ENCODE measurements around the gene ZNF770. TPM values are rescaled to one million over a fixed set of nuclear protein-coding genes. Genes with fewer than 3 reads are reported as not detected.

Gene ZNF770
- total and polyA plus RNA-seq, 2 of the 4 experiments (the other 2 are of a cell fraction) = 9.4 to 26.5 TPM

GRCh38 chr15:34986326-34986725 lies 1.8 kb downstream of the ZNF770 start:
- Histone ChIP-seq H4K5ac (ENCODE audit: low read depth, low read length) (no peak overlapping the region), H2BK120ac (ENCODE audit: low read depth, low read length) (no peak overlapping the region), H3K4me3 (ENCODE audit: insufficient read depth, low read depth, low read length) (peak overlapping the region; percentile 4; the same call in 1 of the 2 replicates), H3K79me1 (ENCODE audit: low read depth in 1 of 2, low read length in 2 of 2) (peaks cover 5 to 28% of the 10 kb centered on the region in 2 experiments; a peak in 3 of 4 replicates), H2BK5ac (ENCODE audit: low read depth, low read length, poor library complexity, severe bottlenecking) (no peak overlapping the region), H3K36me3 (ENCODE audit: control insufficient read depth, insufficient read depth, low read length) (peaks cover 8% of the 10 kb centered on the region), H2BK15ac (ENCODE audit: low read depth, low read length) (no peak overlapping the region), H3K27me3 (ENCODE audit: control insufficient read depth, insufficient read depth, low read length) (no peaks in the 10 kb centered on the region), H3K9ac (ENCODE audit: low read depth, low read length) (0 out of 2 replicates have a peak overlapping the region, but pooled peaks have one; percentile 20), H3K4ac (ENCODE audit: low read depth, low read length) (no peak overlapping the region), H3K27ac (ENCODE audit: insufficient read depth, low read length) (no peak overlapping the region), H3K18ac (ENCODE audit: low read depth, low read length) (no peak overlapping the region), H3K4me1 (ENCODE audit: control insufficient read depth, insufficient read depth, low read length) (peaks cover 5% of the 10 kb centered on the region), H2BK20ac (ENCODE audit: low read depth, low read length) (no peak overlapping the region), H3K4me2 (ENCODE audit: low read depth, low read length) (peak overlapping the region; percentile 100), H3K9me3 (ENCODE audit: control insufficient read depth, insufficient read depth, low read length) (no peaks in the 10 kb centered on the region), H2AFZ (replicated peaks; ENCODE audit: low read length, poor library complexity) (no peak overlapping the region), H2AK5ac (ENCODE audit: low read depth, low read length) (no peak overlapping the region), H3K23ac (ENCODE audit: low read depth, low read length) (no peak overlapping the region), H4K91ac (ENCODE audit: insufficient read depth, low read depth, low read length) (no peak overlapping the region), H4K8ac (ENCODE audit: low read depth in 2 of 2, low read length in 2 of 2) (0 out of 4 replicates have a peak overlapping the region, but pooled peaks of 1 of the 2 experiments have one; percentile 12), H4K20me1 (ENCODE audit: insufficient read depth, low read length) (peaks cover 9% of the 10 kb centered on the region; the same call in 1 of the 2 replicates), H3K9me1 (ENCODE audit: insufficient read depth, low read length) (0 out of 2 replicates have a peak, but pooled peaks cover 2% of the 10 kb centered on the region), H3K56ac (ENCODE audit: extremely low read depth, insufficient read depth, low read length) (no peak overlapping the region), H2AK9ac (replicated peaks; ENCODE audit: low read depth, low read length, poor library complexity) (peak overlapping the region; percentile 25), H3K14ac (replicated peaks; ENCODE audit: low read depth, low read length) (no peak overlapping the region)
- POLR2A ChIA-PET (ENCODE audit: unreplicated experiment) = interaction anchor here (0.6 kb wide), 1 partner anchor 23 kb away, joined by 3 read pairs; no protein-coding TSS in a partner anchor
- CTCF ChIA-PET = interaction anchor here (0.6 kb wide), 1 partner anchor 8 kb away, joined by 3 read pairs; no protein-coding TSS in a partner anchor
- intact Hi-C loops (cut with micrococcal nuclease) (loop anchor here (5.0 kb wide), 1 partner anchor 81 kb away; no protein-coding TSS in a partner anchor), dilution Hi-C loops (cut with HindIII; ENCODE audit: low sequenced_read_pairs, unreplicated experiment) (no loop called here), in situ Hi-C loops (cut with MboI; ENCODE audit: low sequenced_read_pairs) (no loop called here)
- no CpG with 5 or more reads among the region's 1 CpG for WGBS, 2 experiments (ENCODE audit: extremely low coverage in 2 of 2, insufficient read length in 1 of 2)
- DNase-seq (no peak), ATAC-seq (ENCODE audit: low read depth) (no peak)
- no TSS peak for BruUV-seq (replicated peaks)
- no peak for TF ChIP-seq NFE2L2 (IDR thresholded peaks at IDR 0.05; ENCODE audit: low read depth, low read length)
- no peak for TF ChIP-seq POLR2A (IDR thresholded peaks at IDR 0.05; ENCODE audit: low read depth, low read length)
- no peak for TF ChIP-seq RAD21 (IDR thresholded peaks at IDR 0.05; ENCODE audit: low read length)
- no peak for TF ChIP-seq BHLHE40 (IDR thresholded peaks at IDR 0.05; ENCODE audit: low read depth, low read length)
- no peak for TF ChIP-seq SMC3 (IDR thresholded peaks at IDR 0.05; ENCODE audit: low read depth, low read length)
- TF ChIP-seq RCOR1 (IDR thresholded peaks at IDR 0.05; ENCODE audit: insufficient replicate concordance, low read length) = no peak
- TF ChIP-seq MAZ (IDR thresholded peaks at IDR 0.05; ENCODE audit: borderline replicate concordance, low read depth, low read length) = no peak
- TF ChIP-seq CTCF (conservative IDR thresholded peaks at IDR 0.05; ENCODE audit: low read depth, low read length) = no peak
- no peak for TF ChIP-seq ELK1 (IDR thresholded peaks at IDR 0.05; ENCODE audit: borderline replicate concordance, low read depth, low read length)
- TF ChIP-seq CHD1 (IDR thresholded peaks at IDR 0.05; ENCODE audit: low read depth, low read length) = no peak
- no peak for TF ChIP-seq USF2 (IDR thresholded peaks at IDR 0.05; ENCODE audit: low read depth, low read length)
- no peak for TF ChIP-seq RFX5 (IDR thresholded peaks at IDR 0.05; ENCODE audit: low read depth, low read length)
- TF ChIP-seq MXI1 (IDR thresholded peaks at IDR 0.05; ENCODE audit: borderline replicate concordance, low read depth, low read length) = no peak
- no peak for TF ChIP-seq MAFK (IDR thresholded peaks at IDR 0.05; ENCODE audit: low read depth, low read length)
- no peak for TF ChIP-seq CEBPB (IDR thresholded peaks at IDR 0.05; ENCODE audit: low read depth, low read length)
- TF ChIP-seq FOS (IDR thresholded peaks at IDR 0.05; ENCODE audit: low read depth, low read length) = no peak
